Activated T-cell treated with anti-CD3 and anti-CD28 coated beads for 48 hours (primary cell): ENCODE data around the gene NTF4.
A peak's percentile ranks its signal among the peaks of the same experiment; 100 is the strongest.
"Not testable (repeated sequence)": the region's sequence is repeated elsewhere in the genome, so short reads cannot be mapped to it uniquely, and the experiment has no call there.

ENCODE experiments used
- DNase-seq: peaks from one replicate; pipeline ENCODE4 v3.0.0-alpha.2; 2020; ENCODE audit warnings: low read depth

NTF4 gene

GRCh38 chr19:49091391-49092038 is 26.9 kb upstream of the NTF4 start:
- no peak for DNase-seq

GRCh38 chr19:49086296-49086695 is 21.7 kb upstream of the NTF4 start:
- no peak for DNase-seq

DNA sequence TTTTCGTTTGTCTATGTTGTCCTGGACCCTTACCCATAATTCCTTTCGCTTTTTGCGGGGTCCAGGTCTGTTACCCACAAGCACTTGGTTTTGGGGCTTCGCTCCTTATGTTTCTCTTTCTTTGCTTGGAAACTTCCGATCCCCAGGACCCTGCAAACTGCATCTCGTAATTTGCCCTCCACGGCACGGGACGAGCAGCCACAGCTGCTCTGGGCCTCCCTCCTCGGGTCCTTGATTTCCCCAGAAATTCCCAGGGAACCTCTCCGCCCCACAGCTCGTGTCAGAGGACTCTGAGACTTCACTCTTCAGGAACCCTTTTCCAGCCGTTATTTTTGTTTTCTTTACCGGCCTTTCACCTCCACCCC is 21.2 kb upstream of the NTF4 start:
- no peak for DNase-seq

- peak; percentile 99 for DNase-seq
Observed at GRCh38 chr19:49085020-49085867, 20.6 kb upstream of the NTF4 start, which contains the start of gene SNRNP70. Gene SNRNP70 (plus strand): TSS chr19:49085451. CDS start chr19:49086415, 964 bp downstream.

- DNase-seq = no peak
Observed at GRCh38 chr19:49084206-49085019, 19.8 kb upstream of the NTF4 start.

DNA sequence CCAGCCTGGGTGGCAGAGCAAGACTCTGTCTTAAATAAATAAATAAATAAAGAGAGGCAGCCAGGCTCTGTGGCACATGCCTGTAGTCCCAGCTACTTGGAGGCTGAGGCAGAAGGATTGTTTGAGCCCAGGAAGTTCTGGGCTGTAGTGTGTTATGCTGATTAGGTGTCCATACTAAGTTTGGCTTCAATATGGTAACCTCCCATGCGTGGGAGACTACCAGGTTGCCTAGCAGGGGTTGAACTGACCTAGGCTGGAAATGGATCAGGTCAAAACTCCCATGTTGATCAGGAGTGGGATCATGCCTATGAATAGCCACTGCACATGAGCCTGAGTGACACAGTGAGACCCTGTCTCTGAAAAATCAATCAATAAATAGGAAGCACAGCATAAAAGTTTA is 16.7 kb upstream of the NTF4 start:
- no peak for DNase-seq

DNA sequence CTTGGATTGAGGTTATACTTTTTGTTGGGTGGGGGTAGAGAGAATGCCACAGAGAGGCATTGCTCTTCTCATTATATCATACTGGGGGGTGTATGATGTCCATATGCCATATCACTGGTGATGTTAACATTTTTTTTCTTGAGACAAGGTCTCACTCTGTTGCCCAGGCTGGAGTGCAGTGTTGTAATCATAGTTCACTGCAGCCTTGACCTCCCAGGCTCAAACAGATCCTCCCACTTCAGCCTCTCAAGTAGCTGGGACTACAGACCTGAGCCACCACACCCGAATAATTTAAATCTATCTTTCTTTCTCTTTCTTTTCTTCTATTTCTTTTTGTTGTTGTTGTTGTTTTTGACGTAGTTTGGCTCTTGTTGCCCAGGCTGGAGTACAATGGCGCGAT is 15.8 kb upstream of the NTF4 start:
- DNase-seq = no peak

GRCh38 chr19:49074869-49075268 is 10.3 kb upstream of the NTF4 start:
- DNase-seq = not testable (repeated sequence)

DNA sequence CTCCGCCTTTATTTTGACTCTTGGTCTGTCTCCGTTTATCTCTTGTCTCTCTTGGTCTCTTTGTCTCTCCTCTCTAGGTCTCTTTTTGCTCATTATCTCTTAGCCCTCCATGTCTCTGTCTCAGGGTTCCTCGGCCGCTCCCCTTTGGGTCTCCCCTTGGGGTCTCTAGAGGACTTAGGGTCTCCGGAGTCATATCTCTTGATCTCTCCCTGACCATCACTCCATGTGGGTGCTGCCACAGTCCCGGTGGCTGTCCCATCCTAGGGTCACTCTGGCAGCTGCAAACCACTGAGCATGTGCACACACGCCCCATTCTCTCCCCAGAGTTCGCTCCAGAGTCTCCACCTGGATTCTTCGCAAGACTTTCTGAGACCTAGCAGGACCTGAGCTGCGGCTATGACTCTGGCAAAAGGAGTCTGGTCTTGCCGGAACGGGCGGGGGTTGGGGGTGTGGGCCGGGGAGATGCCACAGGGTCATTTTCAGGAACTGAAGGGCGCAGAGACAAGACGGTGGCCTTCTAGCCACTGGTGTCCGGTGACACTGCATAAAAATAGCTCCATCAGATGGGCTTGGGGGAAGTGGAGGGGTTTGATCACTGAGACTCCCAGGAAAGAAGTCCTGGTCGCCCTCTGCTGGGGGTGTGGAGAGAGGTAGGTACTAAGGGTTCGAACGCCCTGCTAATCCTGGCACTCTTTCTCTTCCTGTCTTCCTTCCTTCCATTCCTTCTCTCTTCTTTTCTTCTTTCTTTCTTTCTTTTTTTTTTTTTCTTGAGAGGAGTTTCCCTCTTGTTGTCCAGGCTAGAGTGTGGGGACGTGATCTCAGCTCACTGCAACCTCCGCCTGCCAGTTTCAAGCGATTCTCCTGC is 9.1 kb upstream of the NTF4 start:
- DNase-seq = no peak

- no peak for DNase-seq
Observed at GRCh38 chr19:49071860-49072547, 7.4 kb upstream of the NTF4 start.

DNA sequence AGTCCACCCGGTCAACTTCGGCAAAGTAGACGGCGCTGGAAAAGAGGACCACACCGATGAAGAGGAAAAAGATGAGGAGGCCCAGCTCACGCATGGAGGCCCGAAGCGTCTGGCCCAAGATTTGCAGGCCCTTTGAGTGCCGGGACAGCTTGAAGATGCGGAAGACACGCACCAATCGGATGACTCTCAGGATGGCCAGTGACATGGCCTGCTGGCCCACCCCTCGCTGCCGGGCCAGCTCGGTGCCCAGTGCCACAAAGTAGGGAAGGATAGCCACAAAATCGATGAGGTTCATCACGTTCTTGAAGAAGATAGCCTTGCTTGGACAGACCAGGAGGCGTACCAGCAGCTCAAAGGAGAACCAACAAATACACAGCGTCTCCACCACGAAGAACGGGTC is 5.8 kb upstream of the NTF4 start:
- no peak for DNase-seq

DNA sequence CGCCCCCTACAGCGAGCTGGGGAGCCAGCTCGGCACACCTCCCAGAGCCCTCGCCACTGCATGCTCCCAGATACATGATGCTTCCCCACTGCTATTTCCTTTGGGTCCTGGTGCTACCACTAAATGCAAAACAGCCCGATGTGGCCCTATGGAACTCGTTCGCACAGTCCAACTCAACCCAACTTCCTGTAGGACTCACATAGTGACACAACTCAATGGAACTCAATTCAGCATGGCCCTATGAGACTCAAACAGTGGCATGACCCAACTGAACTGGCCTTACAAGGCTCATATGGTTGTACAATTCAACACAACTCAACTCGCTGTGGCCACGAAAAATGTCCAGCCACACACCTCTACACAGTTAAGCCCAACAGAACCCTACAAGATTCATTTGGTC is 4.4 kb upstream of the NTF4 start:
- no peak for DNase-seq

- no peak for DNase-seq
Observed at GRCh38 chr19:49067554-49067953, 2.9 kb upstream of the NTF4 start.

- no peak for DNase-seq
Observed at GRCh38 chr19:49065905-49066512, 1.4 kb upstream of the NTF4 start.

- no peak for DNase-seq
Observed at GRCh38 chr19:49064029-49064629, 489 bp downstream of the NTF4 start.

DNA sequence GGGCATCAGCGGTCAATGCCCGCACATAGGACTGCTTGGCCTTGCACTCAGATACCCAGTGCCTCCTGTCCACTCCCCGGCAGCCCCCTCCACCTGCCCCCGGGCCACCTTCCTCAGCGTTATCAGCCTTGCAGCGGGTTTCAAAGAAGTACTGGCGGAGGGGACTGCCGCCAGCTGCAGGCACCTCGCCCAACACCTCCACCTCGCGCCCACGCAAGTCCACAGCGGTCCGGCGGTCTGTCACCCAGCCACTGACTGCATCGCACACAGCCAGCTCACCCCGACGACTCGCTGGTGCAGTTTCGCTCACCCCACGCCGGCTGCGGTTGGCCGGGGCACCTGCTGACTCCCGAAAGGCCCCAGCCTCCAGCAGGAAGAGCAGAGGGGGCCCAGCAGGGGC is 3.2 kb downstream of the NTF4 start:
- no peak for DNase-seq

- DNase-seq = no peak
Observed at GRCh38 chr19:49061000-49061399, 3.6 kb downstream of the NTF4 start.

DNA sequence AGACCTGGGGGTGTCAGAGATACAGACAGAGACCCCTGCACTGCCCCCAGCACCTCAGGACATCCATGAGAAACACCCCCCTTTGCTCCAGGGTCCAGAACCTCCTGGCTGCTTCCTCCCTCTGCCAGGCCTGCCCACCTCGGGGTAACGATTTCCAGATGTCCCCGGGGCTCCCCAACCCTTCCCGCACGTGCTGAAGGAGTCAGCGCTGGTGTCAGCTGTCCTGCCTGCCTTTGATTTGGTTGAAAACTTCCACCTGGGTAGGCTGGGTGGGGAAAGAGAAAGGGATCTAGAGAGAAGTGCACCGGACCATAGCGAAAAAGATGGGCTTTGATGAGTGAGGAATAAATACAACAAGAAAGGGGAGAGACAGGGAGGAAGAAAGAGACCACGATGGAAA is 5.6 kb downstream of the NTF4 start:
- no peak for DNase-seq

DNA sequence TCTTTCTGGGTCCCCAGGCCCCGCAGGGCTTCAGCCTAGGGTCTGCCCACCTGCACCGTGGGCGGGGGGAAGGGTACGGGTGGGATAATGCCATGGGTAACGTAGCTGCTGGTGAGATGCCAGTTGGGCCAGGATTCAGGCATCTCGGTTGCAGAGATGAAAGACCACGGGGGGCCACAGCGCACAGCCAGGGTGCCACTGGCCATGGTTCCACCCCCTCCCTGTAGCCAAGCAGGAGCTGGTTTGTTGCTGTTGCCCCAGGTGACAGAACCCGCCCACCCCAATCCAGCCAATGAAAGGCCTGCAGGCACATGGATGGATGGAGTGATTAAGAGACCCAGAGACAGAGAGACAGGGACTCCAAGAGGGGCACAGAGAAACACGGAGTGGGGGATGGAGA is 6.1 kb downstream of the NTF4 start:
- peak; percentile 34 for DNase-seq

GRCh38 chr19:49057636-49058234 is 6.9 kb downstream of the NTF4 start, which contains the start of gene CGB7:
Gene CGB7 (minus strand): TSS chr19:49057749. CDS start chr19:49055375, 2,374 bp downstream.
- peak; percentile 34 for DNase-seq
